GM19455 (cell line): ENCODE data around the gene PKIB.

Experiments
- ATAC-seq: cut with Tn5 transposase; IDR thresholded peaks from one replicate; pipeline ENCODE4 v1.9.1; 2021; ENCODE audit not compliant: unreplicated experiment

PKIB gene

GRCh38 chr6:122704066-122704465 lies 93.9 kb downstream of the PKIB start:
- ATAC-seq, result no peak

- peak; percentile 60 for ATAC-seq
These were observed 99.8 kb downstream of the PKIB start for GRCh38 chr6:122709922-122710512.

- ATAC-seq, result no peak
These were observed 100.9 kb downstream of the PKIB start for GRCh38 chr6:122710908-122711635.

- ATAC-seq, result no peak
These were observed 101.9 kb downstream of the PKIB start for GRCh38 chr6:122712093-122712447.

- ATAC-seq, result no peak
These were observed 102.4 kb downstream of the PKIB start for GRCh38 chr6:122712448-122713137.

- ATAC-seq, result no peak
These were observed 102.9 kb downstream of the PKIB start for GRCh38 chr6:122713138-122713537.

GRCh38 chr6:122714059-122714458 lies 103.9 kb downstream of the PKIB start:
- no peak for ATAC-seq

- ATAC-seq, result no peak
These were observed 105.5 kb downstream of the PKIB start for GRCh38 chr6:122715725-122716124.

- ATAC-seq, result no peak
These were observed 107.1 kb downstream of the PKIB start for GRCh38 chr6:122717350-122717749.

- ATAC-seq, result no peak
These were observed 108.4 kb downstream of the PKIB start for GRCh38 chr6:122718616-122719015.

GRCh38 chr6:122719176-122719575 lies 109.0 kb downstream of the PKIB start:
- ATAC-seq, result no peak

GRCh38 chr6:122722746-122723145 lies 112.5 kb downstream of the PKIB start:
- ATAC-seq, result no peak

- ATAC-seq, result no peak
These were observed 116.4 kb downstream of the PKIB start for GRCh38 chr6:122726649-122727048.

- ATAC-seq, result no peak
These were observed 117.0 kb downstream of the PKIB start for GRCh38 chr6:122727244-122727643.

GRCh38 chr6:122730334-122730733 lies 120.1 kb downstream of the PKIB start:
- no peak for ATAC-seq

GRCh38 chr6:122730775-122731386 lies 120.7 kb downstream of the PKIB start:
- ATAC-seq, result peak; percentile 64

- no peak for ATAC-seq
These were observed 123.1 kb downstream of the PKIB start for GRCh38 chr6:122733259-122733658.

GRCh38 chr6:122734529-122735395 lies 124.6 kb downstream of the PKIB start:
- ATAC-seq, result no peak

- no peak for ATAC-seq
These were observed 125.4 kb downstream of the PKIB start for GRCh38 chr6:122735582-122735981.

- ATAC-seq, result no peak
These were observed 126.0 kb downstream of the PKIB start for GRCh38 chr6:122736163-122736562.

GRCh38 chr6:122736616-122737015 lies 126.4 kb downstream of the PKIB start:
- no peak for ATAC-seq
